HUES48 (cell line): ENCODE data around the gene FBXL17.

Experiments
- H3K27ac ChIP-seq: one replicate; pipeline ENCODE4 v1.7.0; 2013; ENCODE audit warnings: low read depth, low read length, inconsistent platforms
- H3K27me3 ChIP-seq: 2 replicates; pipeline ENCODE4 v1.6.1; 2013; ENCODE audit warnings: mild to moderate bottlenecking, low read length; ENCODE audit not compliant: control insufficient read depth, insufficient read depth
- H3K36me3 ChIP-seq: 2 replicates; pipeline ENCODE4 v1.6.1; 2013; ENCODE audit warnings: low read length; ENCODE audit not compliant: control insufficient read depth, insufficient read depth
- H3K4me1 ChIP-seq: 2 replicates; pipeline ENCODE4 v1.6.1; 2013; ENCODE audit warnings: mild to moderate bottlenecking, low read length; ENCODE audit not compliant: control insufficient read depth, insufficient read depth
- H3K4me3 ChIP-seq: 2 replicates; pipeline ENCODE4 v1.5.1; 2013; ENCODE audit warnings: mild to moderate bottlenecking, low read depth, low read length
- H3K9ac ChIP-seq: 2 replicates; pipeline ENCODE4 v1.6.1; 2013; ENCODE audit warnings: mild to moderate bottlenecking, low read depth, low read length, moderate library complexity
- H3K9me3 ChIP-seq: 2 replicates; pipeline ENCODE4 v1.6.1; 2013; ENCODE audit warnings: low read length; ENCODE audit not compliant: control insufficient read depth, insufficient read depth

The FBXL17 gene

DNA sequence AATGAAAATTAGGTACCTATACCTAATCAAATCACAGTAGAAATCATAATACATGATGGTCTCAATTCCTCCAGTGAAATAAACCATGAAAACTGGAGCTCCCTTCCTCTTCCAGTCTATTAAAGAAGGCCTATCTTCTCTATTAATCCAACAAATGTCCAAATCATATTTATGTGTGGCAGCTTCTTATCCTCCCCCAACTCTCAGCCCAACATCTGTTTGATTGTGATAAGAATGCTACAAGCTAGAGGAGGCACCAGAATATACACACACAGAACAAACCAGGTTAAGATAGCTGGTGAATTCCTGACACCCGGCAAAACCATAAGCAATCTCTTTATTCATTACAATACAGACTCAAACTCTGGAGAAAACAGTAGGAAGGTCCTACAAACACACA is 110.8 kb downstream of the FBXL17 start:
- H3K9me3 ChIP-seq = no peaks in the 10 kb centered on the region
- no peaks in the 10 kb centered on the region for H3K36me3 ChIP-seq
- H3K9ac ChIP-seq = no peak overlapping the region
- no peak overlapping the region for H3K4me3 ChIP-seq
- no peaks in the 10 kb centered on the region for H3K4me1 ChIP-seq
- H3K27me3 ChIP-seq = no peaks in the 10 kb centered on the region
- no peak overlapping the region for H3K27ac ChIP-seq

DNA sequence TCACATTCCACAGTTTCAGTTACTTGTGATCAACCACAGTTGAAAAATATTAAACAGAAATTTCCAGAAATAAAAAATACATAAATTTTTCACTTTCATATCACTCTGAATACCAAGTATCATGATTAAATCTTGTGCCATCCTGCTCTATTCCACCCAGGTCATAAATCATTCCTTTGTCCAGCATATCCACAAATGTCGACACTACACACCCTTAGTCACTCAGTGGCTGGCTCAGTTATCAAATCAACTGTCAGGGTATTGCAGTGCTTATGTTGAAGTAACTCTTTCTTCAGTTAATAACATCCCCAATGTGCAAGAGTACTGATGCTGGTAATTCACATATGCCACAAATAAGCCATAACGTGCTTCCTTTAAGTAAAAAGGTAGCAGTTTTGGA is 115.7 kb downstream of the FBXL17 start:
- Histone ChIP-seq H3K9me3 (no peaks in the 10 kb centered on the region), H3K4me1 (no peaks in the 10 kb centered on the region), H3K27ac (no peak overlapping the region), H3K27me3 (no peaks in the 10 kb centered on the region), H3K4me3 (no peak overlapping the region), H3K9ac (no peak overlapping the region), H3K36me3 (no peaks in the 10 kb centered on the region)

GRCh38 chr5:108264533-108264932 is 117.4 kb downstream of the FBXL17 start:
- no peak overlapping the region for H3K9ac ChIP-seq
- no peaks in the 10 kb centered on the region for H3K36me3 ChIP-seq
- no peak overlapping the region for H3K27ac ChIP-seq
- H3K4me3 ChIP-seq = no peak overlapping the region
- H3K4me1 ChIP-seq = peaks cover 6% of the 10 kb centered on the region; the same call in 1 of the 2 replicates
- no peaks in the 10 kb centered on the region for H3K27me3 ChIP-seq
- H3K9me3 ChIP-seq = no peaks in the 10 kb centered on the region

- H3K4me1 ChIP-seq = peaks cover 6% of the 10 kb centered on the region; the same call in 1 of the 2 replicates
- no peaks in the 10 kb centered on the region for H3K27me3 ChIP-seq
- H3K9me3 ChIP-seq = no peaks in the 10 kb centered on the region
- no peak overlapping the region for H3K4me3 ChIP-seq
- H3K36me3 ChIP-seq = no peaks in the 10 kb centered on the region
- H3K27ac ChIP-seq = no peak overlapping the region
- H3K9ac ChIP-seq = no peak overlapping the region
Measured at GRCh38 chr5:108263338-108263737, 118.6 kb downstream of the FBXL17 start.

GRCh38 chr5:108260858-108261170 is 121.1 kb downstream of the FBXL17 start:
- Histone ChIP-seq H3K9ac (no peak overlapping the region), H3K36me3 (no peaks in the 10 kb centered on the region), H3K9me3 (no peaks in the 10 kb centered on the region), H3K4me3 (no peak overlapping the region), H3K4me1 (peaks cover 6% of the 10 kb centered on the region; the same call in 1 of the 2 replicates), H3K27me3 (no peaks in the 10 kb centered on the region), H3K27ac (no peak overlapping the region)

DNA sequence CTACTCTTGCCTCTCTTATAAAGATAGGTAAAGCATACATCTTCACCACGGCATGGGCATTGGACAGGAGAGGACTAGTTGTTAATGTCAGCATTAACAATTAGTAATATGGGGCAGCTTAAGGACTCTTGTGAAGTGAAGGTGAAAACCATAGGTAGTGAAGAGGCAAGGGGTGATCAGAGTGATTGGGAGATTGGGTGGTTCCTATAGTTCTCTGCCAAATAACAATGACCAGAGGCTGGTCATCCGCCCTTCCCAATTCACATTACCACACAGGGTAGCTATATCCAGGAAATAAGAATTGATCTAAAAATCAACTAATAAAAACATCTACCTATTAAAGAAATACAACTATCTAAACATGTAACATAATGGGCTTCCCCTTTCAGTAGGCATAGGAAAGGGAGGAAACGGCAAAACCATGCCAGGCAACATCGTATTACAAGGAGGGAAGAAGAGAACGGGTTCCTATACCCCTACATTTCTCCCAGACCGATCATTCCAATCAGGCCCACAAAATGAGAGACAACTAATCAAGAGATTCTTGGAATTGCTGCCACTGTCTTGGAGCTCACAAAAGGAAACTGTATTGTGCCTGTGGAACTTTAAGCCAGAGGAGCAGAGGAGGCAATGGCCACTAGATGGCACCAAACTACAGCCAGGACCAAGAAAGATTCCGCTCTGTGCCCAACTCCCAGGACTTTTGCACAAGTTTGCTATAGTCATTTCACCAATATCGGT is 121.6 kb downstream of the FBXL17 start:
- no peaks in the 10 kb centered on the region for H3K9me3 ChIP-seq
- H3K4me1 ChIP-seq = peaks cover 6% of the 10 kb centered on the region; the same call in 1 of the 2 replicates
- H3K9ac ChIP-seq = no peak overlapping the region
- H3K36me3 ChIP-seq = no peaks in the 10 kb centered on the region
- H3K27me3 ChIP-seq = no peaks in the 10 kb centered on the region
- no peak overlapping the region for H3K4me3 ChIP-seq
- H3K27ac ChIP-seq = no peak overlapping the region

GRCh38 chr5:108259306-108259705 is 122.6 kb downstream of the FBXL17 start:
- Histone ChIP-seq H3K4me1 (peaks cover 6% of the 10 kb centered on the region; the same call in 1 of the 2 replicates), H3K36me3 (no peaks in the 10 kb centered on the region), H3K9me3 (no peaks in the 10 kb centered on the region), H3K27me3 (no peaks in the 10 kb centered on the region), H3K4me3 (no peak overlapping the region), H3K9ac (no peak overlapping the region), H3K27ac (no peak overlapping the region)

DNA sequence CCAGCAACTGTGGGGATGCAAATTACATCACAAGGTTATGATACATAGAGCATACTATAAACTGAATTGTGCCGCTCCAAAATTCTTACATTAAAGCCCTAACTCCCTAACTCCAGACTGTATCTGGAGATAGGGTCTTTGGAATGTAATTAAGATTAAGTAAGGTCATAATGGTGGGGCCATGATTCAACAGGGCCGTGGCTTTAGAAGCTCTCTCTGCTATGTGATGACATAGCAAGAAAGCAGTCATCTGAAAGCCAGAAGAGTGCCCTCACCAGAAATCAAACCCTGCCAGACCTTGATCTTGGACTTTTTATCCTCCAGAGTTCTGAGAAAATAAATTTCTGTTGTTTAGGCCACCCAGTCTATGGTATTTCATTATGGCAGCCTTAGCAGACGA is 123.9 kb downstream of the FBXL17 start:
- Histone ChIP-seq H3K27ac (no peak overlapping the region), H3K9ac (no peak overlapping the region), H3K27me3 (no peaks in the 10 kb centered on the region), H3K4me3 (no peak overlapping the region), H3K4me1 (peaks cover 13% of the 10 kb centered on the region), H3K36me3 (no peaks in the 10 kb centered on the region), H3K9me3 (no peaks in the 10 kb centered on the region)

DNA sequence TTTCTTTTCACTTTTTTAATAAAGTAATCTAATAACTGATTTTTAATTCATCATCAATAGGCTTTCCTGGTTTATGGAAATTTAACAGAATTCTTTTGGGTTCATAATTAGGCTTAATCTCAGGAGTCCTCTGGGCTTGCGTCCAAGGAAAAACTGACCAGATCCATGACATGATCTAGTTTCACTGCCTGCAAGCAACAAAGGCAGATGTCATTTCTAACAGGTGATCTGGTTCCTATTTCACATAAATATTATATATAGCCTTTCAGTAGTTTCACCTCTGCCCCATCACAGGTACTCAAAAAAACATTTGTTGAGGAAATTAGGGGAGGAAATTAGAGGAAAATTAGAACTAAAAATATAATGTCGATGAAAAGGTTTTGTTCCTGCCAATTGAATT is 126.4 kb downstream of the FBXL17 start:
- no peaks in the 10 kb centered on the region for H3K27me3 ChIP-seq
- peaks cover 19% of the 10 kb centered on the region for H3K4me1 ChIP-seq
- H3K27ac ChIP-seq = no peak overlapping the region
- no peak overlapping the region for H3K9ac ChIP-seq
- H3K4me3 ChIP-seq = no peak overlapping the region
- no peaks in the 10 kb centered on the region for H3K9me3 ChIP-seq
- H3K36me3 ChIP-seq = no peaks in the 10 kb centered on the region

GRCh38 chr5:108251350-108251749 is 130.5 kb downstream of the FBXL17 start:
- H3K36me3 ChIP-seq = no peaks in the 10 kb centered on the region
- no peaks in the 10 kb centered on the region for H3K27me3 ChIP-seq
- no peak overlapping the region for H3K9ac ChIP-seq
- no peak overlapping the region for H3K4me3 ChIP-seq
- peaks cover 14% of the 10 kb centered on the region for H3K4me1 ChIP-seq
- H3K9me3 ChIP-seq = no peaks in the 10 kb centered on the region
- H3K27ac ChIP-seq = no peak overlapping the region

DNA sequence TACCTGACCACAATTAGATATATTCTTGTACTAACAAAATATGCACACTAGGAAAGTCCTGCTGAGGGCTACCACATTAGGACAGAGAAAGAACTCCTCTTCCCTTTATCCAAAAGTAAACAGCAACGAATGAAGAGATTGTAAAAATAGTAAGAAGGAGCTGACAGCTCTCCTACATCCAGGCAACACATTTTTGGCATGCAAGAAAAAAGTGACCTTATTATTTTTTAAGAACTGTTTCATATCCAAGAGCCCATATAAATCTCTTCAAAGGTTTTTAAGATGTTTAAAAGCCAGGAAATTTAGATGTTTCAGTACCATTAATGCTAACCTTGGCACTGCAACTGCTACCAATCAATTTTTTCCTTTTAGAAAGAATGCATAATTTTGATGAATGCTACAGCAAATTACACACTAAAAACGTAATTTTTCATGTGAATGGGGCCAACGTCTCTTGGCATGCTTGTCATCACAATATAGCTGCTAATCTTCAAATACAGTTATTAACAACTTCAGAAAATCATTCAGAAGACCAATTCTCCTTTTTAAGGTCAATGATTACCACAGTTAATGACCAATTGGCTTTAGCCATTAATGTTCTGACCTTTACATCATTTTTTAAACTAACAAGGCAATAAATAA is 132.0 kb downstream of the FBXL17 start:
- Histone ChIP-seq H3K9me3 (no peaks in the 10 kb centered on the region), H3K27ac (no peak overlapping the region), H3K4me3 (no peak overlapping the region), H3K27me3 (no peaks in the 10 kb centered on the region), H3K4me1 (peaks cover 14% of the 10 kb centered on the region), H3K9ac (no peak overlapping the region), H3K36me3 (no peaks in the 10 kb centered on the region)
